Mucosa of stomach (tissue), 1 donor: ENCODE measurements around the gene MLXIP.
"Not testable (repeated sequence)": the region's sequence is repeated elsewhere in the genome, so short reads cannot be mapped to it uniquely, and the experiment has no call there.

Experiments used
- H3K27me3 ChIP-seq: one replicate; pipeline ENCODE4 v1.7.0; 2013; ENCODE audit warnings: mild to moderate bottlenecking, low read length; ENCODE audit not compliant: control insufficient read depth, insufficient read depth
- H3K36me3 ChIP-seq: one replicate; pipeline ENCODE4 v1.7.0; 2013; ENCODE audit warnings: low read length; ENCODE audit not compliant: control insufficient read depth, insufficient read depth
- H3K4me1 ChIP-seq: one replicate; pipeline ENCODE4 v1.7.0; 2013; ENCODE audit warnings: mild to moderate bottlenecking, low read length; ENCODE audit not compliant: control insufficient read depth, insufficient read depth
- H3K4me3 ChIP-seq: one replicate; pipeline ENCODE4 v1.7.0; 2013; ENCODE audit warnings: low read length
- H3K9ac ChIP-seq: one replicate; pipeline ENCODE4 v1.7.0; 2013; ENCODE audit warnings: mild to moderate bottlenecking, low read length, moderate library complexity
- H3K9me3 ChIP-seq: one replicate; pipeline ENCODE4 v1.7.0; 2013; ENCODE audit warnings: mild to moderate bottlenecking, low read length, moderate library complexity; ENCODE audit not compliant: control insufficient read depth
- donor health status: Pancreatic carcinoma.

MLXIP gene

DNA sequence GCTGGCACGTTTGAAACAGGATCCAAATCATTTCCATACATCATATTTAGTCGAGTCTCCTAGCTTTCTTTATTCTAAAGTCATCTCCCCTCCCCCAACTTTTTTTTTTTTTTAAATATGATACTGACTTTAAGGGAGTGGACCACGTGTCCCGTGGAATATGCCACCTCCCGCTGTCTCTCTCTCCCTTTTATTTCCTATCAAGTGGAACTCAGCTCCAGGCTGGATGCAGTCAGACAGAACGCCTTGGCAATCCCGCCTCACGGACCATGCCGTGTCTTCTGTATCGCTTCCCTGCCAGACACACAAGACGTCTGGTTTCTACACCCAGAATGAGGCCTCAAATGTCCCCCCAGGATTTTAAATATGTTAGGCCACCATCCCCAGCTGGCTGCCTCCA is 35.6 kb upstream of the MLXIP start:
- H3K36me3 ChIP-seq = no peaks in the 10 kb centered on the region
- H3K4me3 ChIP-seq = no peak overlapping the region
- no peaks in the 10 kb centered on the region for H3K9me3 ChIP-seq
- H3K4me1 ChIP-seq = no peaks in the 10 kb centered on the region
- no peak overlapping the region for H3K9ac ChIP-seq
- H3K27me3 ChIP-seq = no peaks in the 10 kb centered on the region

GRCh38 chr12:122043476-122043875 is 35.1 kb upstream of the MLXIP start:
- no peaks in the 10 kb centered on the region for H3K9me3 ChIP-seq
- H3K36me3 ChIP-seq = no peaks in the 10 kb centered on the region
- no peaks in the 10 kb centered on the region for H3K27me3 ChIP-seq
- no peaks in the 10 kb centered on the region for H3K4me1 ChIP-seq
- no peak overlapping the region for H3K9ac ChIP-seq
- no peak overlapping the region for H3K4me3 ChIP-seq

- Histone ChIP-seq H3K4me1 (no peaks in the 10 kb centered on the region), H3K27me3 (no peaks in the 10 kb centered on the region), H3K36me3 (no peaks in the 10 kb centered on the region), H3K9me3 (no peaks in the 10 kb centered on the region), H3K9ac (no peak overlapping the region), H3K4me3 (no peak overlapping the region)
Observed at GRCh38 chr12:122045262-122045661, 33.3 kb upstream of the MLXIP start.

DNA sequence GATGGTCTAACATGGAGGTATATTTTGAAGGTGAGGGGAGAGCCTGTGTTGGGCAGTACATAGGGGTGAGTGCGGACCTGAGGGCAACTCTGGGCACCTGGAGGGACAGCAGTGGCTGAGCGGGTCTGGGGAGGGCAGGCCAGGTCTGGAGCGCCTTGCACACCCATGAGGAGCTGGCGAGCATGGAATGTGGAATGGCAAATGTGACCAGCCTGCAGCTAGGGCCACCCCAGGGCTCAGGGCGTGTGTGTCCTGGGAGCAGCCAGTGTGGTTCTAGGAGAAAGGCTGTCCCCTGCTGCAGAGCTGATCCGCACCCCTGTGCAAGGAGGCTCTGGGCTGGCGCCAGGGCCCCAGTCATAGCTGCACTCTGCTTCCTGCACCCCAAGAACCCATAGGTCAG is 32.4 kb upstream of the MLXIP start:
- no peaks in the 10 kb centered on the region for H3K9me3 ChIP-seq
- H3K4me1 ChIP-seq = no peaks in the 10 kb centered on the region
- no peaks in the 10 kb centered on the region for H3K36me3 ChIP-seq
- no peak overlapping the region for H3K4me3 ChIP-seq
- no peaks in the 10 kb centered on the region for H3K27me3 ChIP-seq
- no peak overlapping the region for H3K9ac ChIP-seq

GRCh38 chr12:122048151-122048550 is 30.4 kb upstream of the MLXIP start:
- Histone ChIP-seq H3K4me1 (no peaks in the 10 kb centered on the region), H3K9me3 (no peaks in the 10 kb centered on the region), H3K9ac (no peak overlapping the region), H3K27me3 (no peaks in the 10 kb centered on the region), H3K4me3 (no peak overlapping the region), H3K36me3 (no peaks in the 10 kb centered on the region)

DNA sequence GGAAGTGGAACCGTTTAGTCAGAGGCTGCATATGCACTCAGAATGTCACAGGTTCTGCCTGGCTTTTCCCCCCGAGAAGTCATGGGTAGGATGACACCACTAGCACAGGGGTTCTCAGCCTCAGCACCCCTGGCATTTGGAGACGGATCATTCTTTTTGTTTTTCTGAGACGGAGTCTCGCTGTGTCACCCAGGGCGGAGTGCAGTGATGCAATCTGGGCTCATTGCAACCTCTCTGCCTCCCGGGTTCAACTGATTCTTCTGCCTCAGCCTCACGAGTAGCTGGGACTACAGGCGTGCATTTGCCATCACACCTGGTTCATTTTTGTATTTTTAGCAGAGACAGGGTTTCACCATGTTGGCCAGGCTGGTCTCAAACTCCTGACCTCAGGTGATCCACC is 28.7 kb upstream of the MLXIP start:
- peaks cover 7% of the 10 kb centered on the region for H3K4me1 ChIP-seq
- no peaks in the 10 kb centered on the region for H3K36me3 ChIP-seq
- H3K9ac ChIP-seq = no peak overlapping the region
- no peaks in the 10 kb centered on the region for H3K27me3 ChIP-seq
- H3K9me3 ChIP-seq = no peaks in the 10 kb centered on the region
- H3K4me3 ChIP-seq = no peak overlapping the region

DNA sequence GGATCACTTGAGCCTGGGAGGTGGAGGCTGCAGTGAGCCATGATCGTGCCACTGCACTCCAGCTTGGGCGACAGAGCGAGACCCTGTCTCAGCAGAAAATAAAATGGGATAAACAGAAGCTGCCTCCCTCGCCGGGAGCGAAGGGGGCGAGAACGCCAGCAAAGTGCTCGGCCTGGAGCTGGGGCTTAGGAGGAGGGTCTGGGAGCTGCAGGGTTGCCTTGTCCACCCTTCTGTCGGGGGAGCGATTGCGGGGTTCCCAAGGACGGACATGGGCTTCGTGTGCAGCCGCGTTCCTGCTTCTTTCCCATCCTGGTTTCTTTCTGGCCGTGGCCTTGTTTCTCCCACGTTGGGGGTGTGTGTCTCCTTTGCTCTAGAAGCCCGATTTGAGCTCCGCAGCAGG is 27.9 kb upstream of the MLXIP start:
- H3K27me3 ChIP-seq = no peaks in the 10 kb centered on the region
- no peaks in the 10 kb centered on the region for H3K9me3 ChIP-seq
- no peaks in the 10 kb centered on the region for H3K36me3 ChIP-seq
- H3K4me3 ChIP-seq = no peak overlapping the region
- H3K9ac ChIP-seq = no peak overlapping the region
- H3K4me1 ChIP-seq = peaks cover 7% of the 10 kb centered on the region

- Histone ChIP-seq H3K9me3 (no peaks in the 10 kb centered on the region), H3K9ac (no peak overlapping the region), H3K4me3 (no peak overlapping the region), H3K4me1 (peaks cover 7% of the 10 kb centered on the region), H3K27me3 (no peaks in the 10 kb centered on the region), H3K36me3 (no peaks in the 10 kb centered on the region)
Observed at GRCh38 chr12:122051231-122051876, 27.2 kb upstream of the MLXIP start.

DNA sequence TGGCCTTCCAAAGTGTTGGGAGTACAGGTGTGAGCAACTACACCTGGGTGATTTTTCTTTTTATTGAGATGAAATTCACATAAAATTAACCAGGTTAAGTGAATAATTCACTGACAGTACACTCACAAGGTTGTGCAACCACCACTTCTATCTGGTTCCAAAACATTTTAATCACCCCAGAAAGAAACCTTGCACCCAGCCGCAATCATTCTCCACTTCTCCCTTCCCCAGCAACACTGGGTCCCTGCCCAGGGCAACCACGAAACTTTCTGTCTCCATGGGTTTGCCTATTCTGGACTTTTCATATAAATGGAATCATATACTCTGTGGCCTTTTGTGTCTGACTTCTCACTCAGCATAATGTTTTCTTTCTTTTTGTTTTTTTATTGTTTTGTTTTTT is 26.3 kb upstream of the MLXIP start:
- no peak overlapping the region for H3K4me3 ChIP-seq
- peaks cover 7% of the 10 kb centered on the region for H3K4me1 ChIP-seq
- no peaks in the 10 kb centered on the region for H3K36me3 ChIP-seq
- H3K27me3 ChIP-seq = no peaks in the 10 kb centered on the region
- H3K9me3 ChIP-seq = no peaks in the 10 kb centered on the region
- no peak overlapping the region for H3K9ac ChIP-seq

GRCh38 chr12:122054842-122055520 is 23.6 kb upstream of the MLXIP start:
- Histone ChIP-seq H3K36me3 (no peaks in the 10 kb centered on the region), H3K4me1 (peaks cover 7% of the 10 kb centered on the region), H3K9ac (no peak overlapping the region)

DNA sequence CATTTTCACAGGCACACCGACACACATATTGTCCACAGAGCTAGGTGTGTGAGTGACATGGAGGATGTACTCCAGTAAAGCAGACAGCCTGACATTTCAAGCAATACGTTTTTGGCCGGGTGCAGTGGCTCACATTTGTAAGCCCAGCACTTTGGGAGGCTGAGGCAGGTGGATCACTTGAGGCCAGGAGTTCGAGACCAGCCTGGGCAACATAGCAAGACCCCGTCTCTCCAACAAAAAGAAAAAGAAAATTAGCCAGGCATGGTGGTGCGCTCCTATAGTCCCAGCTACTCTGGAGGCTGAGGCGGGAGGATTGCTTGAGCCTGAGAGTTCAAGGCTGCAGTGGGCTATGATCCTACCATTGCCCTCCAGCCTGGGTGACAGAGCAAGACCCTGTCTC is 22.1 kb upstream of the MLXIP start:
- H3K9ac ChIP-seq, H3K4me1 ChIP-seq, H3K4me3 ChIP-seq, H3K9me3 ChIP-seq, H3K27me3 ChIP-seq, H3K36me3 ChIP-seq: not testable (repeated sequence)

More at GRCh38 chr12:122054842-122055520, 23.6 kb upstream of the MLXIP start:
- Histone ChIP-seq H3K9me3 (no peaks in the 10 kb centered on the region), H3K4me3 (no peak overlapping the region), H3K27me3 (no peaks in the 10 kb centered on the region)

DNA sequence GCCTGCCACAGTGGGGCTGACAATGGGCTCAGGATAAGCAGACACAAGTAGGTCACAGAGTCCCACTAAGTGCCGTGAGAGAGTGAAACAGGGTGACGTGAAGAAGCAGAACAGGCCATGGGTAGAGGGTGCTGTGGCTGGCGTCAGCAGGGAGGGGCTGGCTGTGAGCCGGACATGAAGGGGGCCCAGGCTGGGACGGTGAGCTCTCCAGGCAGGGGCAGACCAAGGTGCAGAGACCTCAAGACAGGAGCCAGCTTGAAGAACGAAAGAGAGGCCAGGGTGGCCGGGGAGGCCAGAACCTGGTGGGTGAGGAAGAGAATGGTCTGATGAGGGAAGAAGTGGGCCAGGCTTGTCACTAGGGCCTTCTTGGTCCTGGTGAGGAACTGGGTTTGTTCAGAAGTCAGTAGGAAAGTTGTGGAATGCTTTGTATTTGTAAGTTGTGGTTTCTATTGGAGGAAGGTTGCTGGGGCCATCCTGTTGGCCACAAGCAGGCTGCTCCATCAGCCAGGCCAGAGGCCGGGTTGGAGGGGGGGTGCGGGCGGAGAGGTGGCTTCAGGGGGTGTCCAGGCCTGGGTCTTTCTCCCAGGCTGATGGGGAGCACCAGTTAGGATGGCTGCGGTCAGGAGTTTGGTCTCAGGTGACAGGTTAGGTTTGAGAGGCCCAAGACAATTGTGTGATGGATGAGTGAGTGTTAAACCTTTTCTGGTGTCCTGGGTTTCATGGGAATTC is 21.4 kb upstream of the MLXIP start:
- no peak overlapping the region for H3K9ac ChIP-seq
- H3K36me3 ChIP-seq = no peaks in the 10 kb centered on the region
- no peaks in the 10 kb centered on the region for H3K9me3 ChIP-seq
- no peaks in the 10 kb centered on the region for H3K27me3 ChIP-seq
- H3K4me3 ChIP-seq = no peak overlapping the region
- peaks cover 9% of the 10 kb centered on the region for H3K4me1 ChIP-seq
